Fibroblast of peridontal ligament (primary cell): ENCODE data around the gene CYP1A2.
"Not testable (repeated sequence)": the region's sequence is repeated elsewhere in the genome, so short reads cannot be mapped to it uniquely, and the experiment has no call there.

Source experiments
- DNase-seq: peaks from one replicate; pipeline ENCODE4 v3.0.0-alpha.2; 2010; ENCODE audit errors: extremely low read depth

Gene CYP1A2

DNA sequence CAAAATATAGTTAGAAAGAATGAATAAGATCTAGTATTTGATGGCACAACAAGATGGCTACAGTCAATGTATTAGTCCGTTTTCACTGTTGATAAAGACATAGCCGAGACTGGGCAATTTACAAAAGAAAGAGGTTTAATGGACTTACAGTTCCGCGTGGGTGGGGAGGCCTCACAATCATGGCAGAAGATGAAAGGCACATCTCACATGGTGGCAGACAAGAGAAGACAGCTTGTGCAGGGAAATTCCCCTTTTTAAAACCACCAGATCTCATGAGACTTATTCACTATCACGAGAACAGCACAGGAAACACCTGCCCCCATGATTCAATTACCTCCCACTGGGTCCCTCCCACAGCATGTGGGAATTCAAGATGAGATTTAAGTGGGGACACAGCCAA, 10.4 kb upstream of the CYP1A2 start:
- not testable (repeated sequence) for DNase-seq

DNA sequence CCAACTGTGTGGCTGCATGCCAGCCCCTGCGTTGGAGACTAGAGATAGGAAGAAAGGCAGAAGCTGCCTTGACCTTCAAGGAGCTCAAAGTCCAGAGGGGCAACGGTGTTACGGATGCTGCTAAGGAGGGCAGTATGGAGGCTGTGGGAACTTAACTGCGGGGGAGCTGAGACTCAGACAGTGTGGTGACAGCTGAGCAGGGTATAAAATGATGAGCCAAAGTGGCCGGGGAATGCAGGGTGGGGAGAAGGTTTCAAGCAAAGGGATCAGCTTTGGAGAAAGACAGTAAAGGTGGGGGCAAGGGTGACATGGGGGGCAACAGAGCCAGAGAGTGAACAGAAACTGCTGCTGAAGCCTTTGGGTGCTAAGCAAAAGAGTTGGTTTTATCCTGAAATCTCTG, 6.2 kb upstream of the CYP1A2 start:
- DNase-seq, result no peak

DNA sequence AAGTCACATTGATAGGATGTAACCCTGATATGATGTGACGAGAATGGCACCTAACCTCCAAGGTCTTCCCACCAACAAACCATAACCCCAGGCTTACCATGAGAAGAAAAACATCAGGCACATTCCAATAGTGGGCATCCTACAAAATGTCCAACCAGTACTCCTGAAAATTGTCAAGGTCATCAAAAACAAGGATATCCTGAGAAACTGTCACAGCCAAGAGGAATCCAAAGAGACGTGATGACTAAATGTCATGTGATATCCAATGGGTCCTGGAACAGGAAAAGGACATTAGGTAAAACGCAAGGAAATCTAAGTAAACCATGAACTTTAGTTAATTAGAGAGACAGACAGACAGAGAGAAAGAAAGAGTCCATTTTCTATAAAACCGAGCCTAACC, 2.3 kb upstream of the CYP1A2 start:
- no peak for DNase-seq

DNA sequence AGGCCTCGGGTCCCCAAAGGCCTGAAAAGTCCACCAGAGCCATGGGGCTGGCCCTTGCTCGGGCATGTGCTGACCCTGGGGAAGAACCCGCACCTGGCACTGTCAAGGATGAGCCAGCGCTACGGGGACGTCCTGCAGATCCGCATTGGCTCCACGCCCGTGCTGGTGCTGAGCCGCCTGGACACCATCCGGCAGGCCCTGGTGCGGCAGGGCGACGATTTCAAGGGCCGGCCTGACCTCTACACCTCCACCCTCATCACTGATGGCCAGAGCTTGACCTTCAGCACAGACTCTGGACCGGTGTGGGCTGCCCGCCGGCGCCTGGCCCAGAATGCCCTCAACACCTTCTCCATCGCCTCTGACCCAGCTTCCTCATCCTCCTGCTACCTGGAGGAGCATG, 1.2 kb downstream of the CYP1A2 start:
- DNase-seq, result no peak

DNA sequence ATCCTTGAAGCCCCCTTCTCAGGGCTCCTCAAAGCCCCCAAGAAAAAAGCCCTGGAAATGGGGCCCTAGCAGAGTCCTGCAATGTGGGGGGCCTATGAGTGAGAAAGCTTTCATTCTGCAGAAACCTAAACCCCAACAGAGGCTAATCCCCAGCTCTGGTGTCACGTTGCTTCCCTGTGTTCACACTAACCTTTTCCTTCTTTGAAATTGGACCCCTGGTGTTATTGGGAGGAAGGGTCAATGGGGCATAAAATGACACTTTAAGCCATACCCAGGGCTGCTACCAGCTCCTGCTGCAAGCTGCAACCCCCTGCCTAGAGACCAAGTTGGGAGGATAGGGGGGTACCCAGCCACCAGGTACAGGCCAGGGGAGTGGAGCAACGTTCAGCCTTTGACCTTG, 2.1 kb downstream of the CYP1A2 start:
- DNase-seq, result no peak

DNA sequence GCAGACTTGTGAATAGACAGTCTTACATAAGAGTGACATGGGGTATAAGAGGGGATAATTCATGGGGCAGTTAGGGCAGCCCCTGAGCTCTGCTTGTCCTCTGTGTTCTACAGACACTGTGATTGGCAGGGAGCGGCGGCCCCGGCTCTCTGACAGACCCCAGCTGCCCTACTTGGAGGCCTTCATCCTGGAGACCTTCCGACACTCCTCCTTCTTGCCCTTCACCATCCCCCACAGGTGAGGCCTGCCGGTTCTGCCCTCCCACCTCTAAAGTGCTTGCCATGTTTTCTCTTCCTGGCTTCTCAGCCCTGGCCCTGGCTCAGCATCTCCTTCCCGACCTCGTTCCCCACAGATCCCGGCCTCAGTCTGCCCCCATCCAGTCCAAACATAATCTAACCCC, 3.4 kb downstream of the CYP1A2 start:
- no peak for DNase-seq

DNA sequence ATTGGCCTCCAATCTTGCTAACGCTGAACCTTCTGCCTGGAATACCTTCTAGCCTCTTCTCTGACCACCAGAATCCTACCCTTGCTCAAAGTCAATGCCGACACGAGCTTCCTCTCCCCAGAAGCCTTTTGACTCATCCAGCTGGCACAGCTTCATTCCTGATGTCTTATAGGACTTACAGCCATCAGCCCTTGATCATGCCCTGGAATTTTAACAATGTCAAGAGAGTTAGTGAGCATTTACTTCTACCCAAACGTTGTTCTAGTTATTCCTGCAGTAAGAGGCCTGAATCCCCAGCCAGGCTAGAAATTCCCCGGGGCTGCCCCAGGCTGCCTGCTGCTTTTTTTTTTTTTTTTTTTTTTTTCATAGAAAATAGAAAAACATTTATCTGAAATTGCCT, 3.9 kb downstream of the CYP1A2 start:
- DNase-seq, result peak; percentile 48

DNA sequence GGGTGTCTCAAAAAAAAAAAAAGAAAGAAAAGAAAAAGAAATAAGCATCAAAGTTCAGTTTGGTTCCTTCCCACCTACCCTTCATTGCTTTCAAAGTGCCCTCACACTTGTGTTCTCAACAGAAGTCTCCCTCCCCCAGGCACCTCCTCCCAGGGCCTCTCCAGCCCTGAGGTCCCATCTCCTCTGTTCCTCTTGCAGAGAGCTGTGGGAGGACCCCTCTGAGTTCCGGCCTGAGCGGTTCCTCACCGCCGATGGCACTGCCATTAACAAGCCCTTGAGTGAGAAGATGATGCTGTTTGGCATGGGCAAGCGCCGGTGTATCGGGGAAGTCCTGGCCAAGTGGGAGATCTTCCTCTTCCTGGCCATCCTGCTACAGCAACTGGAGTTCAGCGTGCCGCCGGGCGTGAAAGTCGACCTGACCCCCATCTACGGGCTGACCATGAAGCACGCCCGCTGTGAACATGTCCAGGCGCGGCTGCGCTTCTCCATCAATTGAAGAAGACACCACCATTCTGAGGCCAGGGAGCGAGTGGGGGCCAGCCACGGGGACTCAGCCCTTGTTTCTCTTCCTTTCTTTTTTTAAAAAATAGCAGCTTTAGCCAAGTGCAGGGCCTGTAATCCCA, 6.1 kb downstream of the CYP1A2 start:
- DNase-seq, result no peak

DNA sequence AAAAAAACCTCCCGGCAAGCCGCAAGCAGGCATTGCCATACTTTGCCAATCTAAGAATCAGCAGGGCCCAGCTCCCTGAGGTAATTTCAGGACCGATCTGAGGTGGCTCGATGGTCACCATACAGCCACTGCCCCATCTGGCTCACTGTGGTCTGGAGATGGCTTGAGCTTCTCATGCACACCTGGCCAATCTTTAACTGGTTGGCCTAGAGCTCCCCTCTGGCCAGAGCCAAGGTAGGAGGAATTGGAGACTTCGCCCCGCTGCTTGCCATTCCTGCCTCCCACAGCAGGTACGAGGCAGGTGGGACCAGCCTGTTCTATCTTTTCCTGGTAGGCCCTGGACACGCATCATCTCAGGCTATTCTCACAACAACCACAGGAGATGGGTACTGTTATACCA, 10.1 kb downstream of the CYP1A2 start:
- DNase-seq, result no peak

DNA sequence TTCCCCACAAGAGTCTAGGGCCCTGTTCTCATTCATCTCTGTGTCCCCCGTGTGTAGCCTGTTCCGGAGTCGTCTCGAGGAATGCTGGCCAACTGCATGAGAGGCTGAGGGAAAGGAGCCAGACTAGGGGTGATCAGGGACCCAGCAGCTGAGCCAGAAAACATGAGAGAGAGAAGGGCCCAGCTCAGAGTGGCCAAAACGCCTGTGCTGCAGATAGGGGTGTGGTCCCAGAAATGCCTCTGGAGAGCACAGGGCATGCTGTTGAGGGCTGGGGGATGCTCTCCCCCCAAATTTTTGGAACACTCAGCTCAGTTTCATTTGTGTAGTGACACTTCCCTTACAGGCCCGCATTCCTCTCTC, 14.1 kb downstream of the CYP1A2 start:
- no peak for DNase-seq

DNA sequence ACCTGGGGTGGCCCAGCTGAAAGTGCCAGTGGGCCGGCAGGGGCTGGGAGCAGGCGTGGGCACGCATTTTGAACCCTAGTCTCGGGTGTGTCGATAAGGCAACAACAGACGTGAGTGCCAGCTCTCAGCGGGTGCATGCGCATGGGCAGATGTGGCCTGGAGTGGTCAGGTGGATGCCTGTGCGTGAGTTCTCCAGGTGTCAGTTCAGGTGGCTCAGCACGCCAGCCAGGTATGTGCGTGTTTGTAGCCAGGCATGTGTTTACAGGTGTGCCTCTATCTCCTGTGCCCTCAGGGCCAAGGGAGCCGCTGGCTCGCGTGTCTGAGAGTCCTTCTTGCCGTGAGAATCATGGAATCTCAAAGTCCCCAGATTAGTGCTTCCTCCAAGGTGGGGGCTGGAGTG, 14.8 kb downstream of the CYP1A2 start:
- DNase-seq, result no peak

DNA sequence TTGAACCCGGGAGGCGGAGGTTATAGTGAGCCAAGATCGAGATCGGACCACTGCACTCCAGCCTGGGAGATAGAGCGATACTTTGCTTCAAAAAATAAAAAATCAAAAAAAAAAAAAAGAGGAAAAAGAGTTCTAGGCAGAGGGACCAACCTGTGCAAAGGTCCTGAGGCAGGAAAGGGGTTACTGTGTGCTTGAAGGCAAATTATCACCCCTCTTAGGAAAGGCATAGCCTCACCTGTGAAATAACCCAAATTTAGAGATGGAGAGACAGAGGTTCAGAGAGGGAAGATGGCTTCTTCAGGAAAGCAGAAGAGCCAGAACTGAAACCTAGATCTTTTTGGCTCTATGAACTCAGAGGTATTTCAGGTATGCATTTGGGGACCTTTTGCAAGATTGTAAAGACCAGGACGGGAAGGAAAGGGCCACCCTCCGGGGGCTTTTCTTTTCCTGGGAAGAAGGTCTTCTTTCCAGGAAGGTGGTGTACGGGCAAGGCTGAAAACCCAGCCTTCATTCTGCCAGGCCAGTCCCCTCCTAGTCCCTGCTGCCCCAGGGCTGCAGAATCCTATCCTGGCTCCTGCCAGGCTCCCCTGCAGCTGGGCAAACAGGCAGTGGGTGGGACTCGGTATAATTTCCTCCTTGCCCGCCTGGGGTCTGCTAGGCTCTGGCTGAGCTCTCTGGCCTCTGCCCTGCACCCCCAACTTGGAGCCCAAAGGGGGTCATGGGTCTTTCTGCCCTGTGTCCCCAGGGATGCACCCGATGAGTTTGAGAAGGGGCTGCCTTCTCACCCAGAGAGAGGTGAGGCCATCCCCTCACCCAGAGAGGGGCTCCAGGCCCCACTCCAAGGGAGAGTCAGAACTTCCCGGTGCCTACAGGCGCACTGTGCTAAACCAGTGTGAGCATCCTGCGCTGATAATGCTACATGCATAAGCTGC, 18.8 kb downstream of the CYP1A2 start:
- DNase-seq, result no peak

DNA sequence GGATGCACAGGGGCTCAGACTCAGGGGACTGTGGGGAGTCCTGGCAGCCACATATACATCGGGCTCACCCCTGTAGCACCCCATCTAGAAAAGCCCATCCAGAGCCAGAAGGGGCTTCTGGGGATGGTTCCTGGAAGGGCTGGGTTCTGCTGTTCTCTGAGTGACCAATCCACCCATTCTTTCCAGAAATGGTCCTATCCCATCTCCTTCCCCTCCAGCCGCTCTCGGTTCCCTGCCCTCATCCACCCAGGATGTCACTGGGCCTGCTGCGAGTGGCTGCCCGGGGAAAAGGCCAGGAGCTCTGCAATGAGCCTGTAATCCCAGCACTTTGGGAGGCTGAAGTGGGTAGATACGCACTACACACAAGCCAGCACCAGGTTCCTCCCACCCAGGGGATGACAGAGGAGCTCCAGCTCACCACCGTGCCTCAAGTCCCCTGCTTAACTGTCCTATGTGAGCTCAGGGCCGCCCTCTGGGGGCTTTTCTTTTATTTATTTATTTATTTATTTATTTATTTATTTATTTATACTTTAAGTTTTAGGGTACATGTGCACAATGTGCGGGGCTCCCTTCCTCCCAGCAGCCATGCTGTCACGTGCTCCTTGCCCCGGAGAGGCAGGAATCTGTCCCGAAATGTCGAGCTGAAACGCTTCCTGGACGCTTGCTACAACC, 19.6 kb downstream of the CYP1A2 start:
- DNase-seq, result no peak

DNA sequence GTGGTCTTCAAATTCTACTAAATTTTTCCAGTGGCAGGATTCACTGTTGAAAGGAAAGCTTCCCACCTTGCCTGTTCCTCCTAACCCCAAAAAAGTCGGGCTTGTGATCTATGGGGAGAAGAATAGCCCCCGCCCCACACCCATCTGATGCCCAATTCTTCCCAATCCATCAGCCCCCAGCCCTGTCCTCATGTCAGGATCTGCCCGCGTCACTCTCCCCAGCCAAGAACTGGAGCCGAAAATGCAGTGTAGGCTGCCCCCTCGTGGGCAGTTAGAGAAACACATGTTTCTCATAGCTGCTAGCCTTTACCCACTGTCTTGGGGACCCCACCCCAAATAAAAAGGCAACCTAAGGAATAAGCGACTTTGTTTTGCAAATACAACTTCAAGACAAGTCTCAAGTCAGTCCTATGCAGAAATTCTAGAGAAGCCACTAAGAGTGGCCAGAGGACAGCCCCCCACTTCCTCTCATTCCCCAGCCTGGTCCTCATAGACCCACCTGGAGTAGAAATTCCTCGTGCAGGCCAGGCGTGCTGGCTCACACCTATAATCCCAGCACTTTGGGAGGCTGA, 20.2 kb downstream of the CYP1A2 start:
- DNase-seq, result peak; percentile 53

DNA sequence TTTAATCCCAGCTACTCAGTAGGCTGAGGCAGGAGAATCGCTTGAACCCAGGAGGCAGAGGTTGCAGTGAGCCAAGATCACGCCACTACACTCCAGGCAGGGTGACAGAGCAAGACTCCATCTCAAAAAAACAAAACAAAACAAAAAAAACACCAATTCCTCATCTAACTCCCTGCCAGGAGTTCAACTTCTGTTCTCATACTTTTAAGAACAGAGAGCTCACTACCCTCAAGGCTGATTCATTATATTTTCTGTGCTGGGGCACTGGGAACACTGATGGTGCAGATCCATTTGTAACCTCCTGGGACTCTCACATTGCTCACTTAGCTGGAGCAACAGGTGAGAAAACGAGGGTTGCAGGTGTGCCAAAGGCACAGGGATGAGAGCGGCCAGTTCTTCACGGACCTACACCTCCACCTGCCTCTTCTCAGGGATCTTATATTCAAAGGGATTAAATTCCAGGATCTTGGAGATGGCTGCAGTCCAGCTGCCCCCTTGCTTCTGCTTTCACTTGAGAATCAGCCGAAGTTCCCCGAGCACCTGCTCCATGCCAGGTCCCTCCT, 20.9 kb downstream of the CYP1A2 start:
- no peak for DNase-seq

DNA sequence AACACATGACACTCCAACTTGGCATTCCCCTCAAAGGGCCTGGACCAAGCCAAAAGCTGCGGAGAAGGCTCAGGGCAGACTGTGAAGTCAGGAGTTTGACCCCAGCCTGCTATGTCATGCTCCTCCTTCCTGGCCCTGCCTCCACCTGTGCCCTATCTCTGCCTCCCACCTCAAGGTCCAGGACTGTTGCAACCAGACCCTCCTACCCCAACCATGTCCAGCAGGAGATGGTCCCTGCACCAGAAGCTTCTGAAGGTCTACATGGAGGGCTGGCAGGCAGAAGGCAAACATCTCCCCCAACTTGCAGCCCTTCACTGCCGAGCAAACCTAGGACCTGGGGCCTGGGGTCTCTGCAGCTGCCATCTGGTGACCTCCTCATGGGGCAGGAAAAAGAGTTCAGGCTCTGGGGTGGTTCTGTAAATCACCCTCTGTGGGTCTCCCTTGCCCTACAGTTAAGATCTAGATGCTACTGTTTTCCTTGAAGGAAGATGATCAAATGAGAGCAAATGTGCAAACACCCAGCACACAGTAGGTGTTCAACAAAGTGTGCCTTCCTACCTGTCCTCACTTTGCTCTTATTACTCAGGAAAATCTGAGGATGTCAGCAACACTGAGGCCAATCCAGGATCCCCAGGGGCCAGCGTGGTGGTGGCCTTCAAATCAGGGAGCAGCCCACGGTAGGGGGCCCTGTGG, 21.7 kb downstream of the CYP1A2 start:
- DNase-seq, result no peak

DNA sequence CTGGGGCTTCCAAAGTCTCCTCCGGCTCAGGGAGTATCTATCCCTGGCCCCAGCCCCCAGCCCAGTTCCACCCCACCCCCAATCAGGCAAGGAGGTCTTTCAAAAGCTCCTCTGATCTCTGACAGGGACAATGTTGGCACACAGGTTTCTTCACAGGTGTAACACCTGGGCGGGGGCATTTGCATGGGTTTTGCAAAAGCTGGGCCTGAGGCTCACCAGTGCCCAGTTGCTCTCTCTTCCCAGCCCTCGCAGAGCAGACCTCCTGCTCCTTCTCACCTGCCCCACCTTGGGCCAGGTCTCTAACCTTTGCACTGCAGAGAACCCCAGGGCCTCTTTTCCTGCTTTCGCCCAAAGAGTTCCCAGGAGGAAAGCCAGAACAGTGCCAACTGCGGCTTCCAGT, 24.7 kb downstream of the CYP1A2 start:
- no peak for DNase-seq

DNA sequence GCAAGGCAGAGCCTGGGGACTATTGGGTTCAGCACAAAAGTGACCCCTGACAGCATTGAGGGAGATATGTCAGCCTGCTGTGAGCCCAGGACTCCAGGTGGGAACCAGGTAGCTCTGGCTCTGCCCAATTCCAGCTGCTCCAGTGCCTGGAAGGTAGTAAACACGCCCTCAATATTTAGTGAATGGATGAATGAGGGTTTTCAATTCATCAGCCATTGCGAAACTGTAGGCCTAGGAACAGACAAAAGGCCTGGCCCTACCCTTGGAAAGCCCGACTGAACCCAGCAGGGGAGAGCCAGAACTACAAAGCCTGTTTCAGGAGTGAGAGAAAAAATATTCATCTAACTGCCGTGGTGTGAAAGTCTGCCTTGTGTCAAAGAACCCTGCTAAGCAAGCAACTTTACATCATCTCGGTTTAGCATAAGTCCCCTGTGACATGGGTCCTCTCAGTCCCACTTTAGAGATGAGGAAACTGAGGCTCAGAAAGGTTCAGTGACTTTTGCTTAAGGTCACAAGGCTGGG, 25.1 kb downstream of the CYP1A2 start:
- DNase-seq, result no peak

DNA sequence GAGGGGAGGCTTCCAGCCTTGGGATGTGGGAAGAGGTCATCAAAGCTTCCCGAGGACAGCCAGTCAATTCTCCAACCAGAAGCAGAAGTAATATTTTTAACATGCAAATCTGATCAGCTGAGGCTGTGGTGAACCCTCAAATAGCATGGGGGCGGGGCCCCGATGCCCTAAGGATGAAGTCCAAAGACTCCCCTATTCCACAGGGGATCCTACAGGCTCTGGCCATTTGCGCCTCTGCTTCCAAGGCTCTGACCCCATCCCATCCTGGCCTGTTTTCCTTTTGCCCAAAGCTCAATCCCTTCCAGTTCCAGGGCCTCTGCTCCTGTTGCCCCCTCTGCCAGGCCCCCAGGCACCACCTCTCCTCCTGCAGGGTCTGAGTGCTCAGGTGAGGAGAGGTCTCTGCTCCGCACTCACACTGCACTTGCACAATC, 26.5 kb downstream of the CYP1A2 start:
- DNase-seq, result no peak

DNA sequence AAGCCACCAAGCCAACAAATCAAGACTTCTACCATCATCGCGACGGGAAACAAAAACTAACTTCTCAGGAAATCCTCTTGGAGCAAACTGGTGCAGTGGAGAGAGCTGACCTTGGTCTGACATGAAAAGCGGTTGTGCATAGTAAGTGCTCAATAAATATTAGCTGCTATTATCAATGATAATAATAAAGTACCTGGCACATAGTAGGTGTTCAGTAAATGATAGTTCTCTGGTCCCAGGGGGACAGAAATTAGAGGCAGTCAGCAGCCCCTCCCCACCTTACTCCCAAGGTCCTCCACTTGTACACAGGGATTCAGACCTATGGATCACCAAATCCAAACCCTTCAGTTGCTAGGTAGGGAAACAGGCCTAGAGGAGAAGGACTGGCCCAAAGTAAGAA, 27.2 kb downstream of the CYP1A2 start:
- no peak for DNase-seq
